Caco-2 (cell line): Measurements from ENCODE around the gene ZBTB16. TPM values are rescaled to one million over a fixed set of nuclear protein-coding genes. Genes with fewer than 3 reads are reported as not detected.

Source experiments
- BruUV-seq: library from RNA; stranded (reverse); fragments of 400-500 nt; replicated peaks from 2 replicates; lab custom pipeline; 2021; lab: Mats Ljungman, UMichigan
- CTCF ChIA-PET: fragments of 300-600 bp; sonication (Branson Sonifier 250); formaldehyde crosslinking; loops from one replicate; lab custom pipeline; 2022; ENCODE audit warnings: antibody characterized with exemption; lab: Charles Lee
- POLR2A ChIA-PET: fragments of 300-600 bp; sonication (Branson Sonifier 250); formaldehyde crosslinking; loops from one replicate; lab custom pipeline; 2022; ENCODE audit warnings: antibody characterized with exemption; lab: Charles Lee
- DNase-seq, 2 experiments: peaks; one replicate each; pipeline versions ENCODE4 v3.0.0 to v3.0.0-alpha.2; 2020 to 2022
- H3K27me3 ChIP-seq: replicated peaks from 2 replicates; pipeline ENCODE4 v1.6.0; 2011; ENCODE audit warnings: low read length; ENCODE audit not compliant: control insufficient read depth, insufficient read depth
- H3K36me3 ChIP-seq: 2 replicates; pipeline ENCODE4 v1.5.1; 2011; ENCODE audit warnings: low read length; ENCODE audit not compliant: control insufficient read depth, insufficient read depth
- H3K4me1 ChIP-seq: fragments of 250-450 bp; sonication (Bioruptor Pico); 2 replicates; pipeline ENCODE4 v1.5.1; 2020; ENCODE audit warnings: mild to moderate bottlenecking
- H3K4me3 ChIP-seq: 2 replicates; pipeline ENCODE4 v1.5.1; 2011; ENCODE audit warnings: low read depth, mild to moderate bottlenecking, control low read depth, low read length
- H3K9me3 ChIP-seq: fragments of 250-450 bp; sonication (Bioruptor Pico); 2 replicates; pipeline ENCODE4 v1.5.1; 2020; ENCODE audit warnings: mild to moderate bottlenecking, moderate library complexity
- H3K27ac Mint-ChIP-seq: one replicate; pipeline ENCODE4 v1.8.0; 2022; ENCODE audit warnings: mixed read lengths; ENCODE audit not compliant: unreplicated experiment
- H3K27me3 Mint-ChIP-seq: one replicate; pipeline ENCODE4 v1.8.0; 2022; ENCODE audit warnings: mixed read lengths; ENCODE audit not compliant: insufficient read depth, unreplicated experiment
- H3K36me3 Mint-ChIP-seq: one replicate; pipeline ENCODE4 v1.8.0; 2022; ENCODE audit warnings: mild to moderate bottlenecking, mixed read lengths; ENCODE audit not compliant: insufficient read depth, unreplicated experiment
- H3K4me1 Mint-ChIP-seq: one replicate; pipeline ENCODE4 v1.8.0; 2022; ENCODE audit warnings: low read depth, mixed read lengths; ENCODE audit not compliant: unreplicated experiment
- H3K4me3 Mint-ChIP-seq: one replicate; pipeline ENCODE4 v1.8.0; 2022; ENCODE audit warnings: mild to moderate bottlenecking, moderate library complexity, mixed read lengths; ENCODE audit not compliant: unreplicated experiment
- H3K9me3 Mint-ChIP-seq: one replicate; pipeline ENCODE4 v1.8.0; 2022; ENCODE audit warnings: mixed read lengths; ENCODE audit not compliant: unreplicated experiment
- intact Hi-C: fragments of 100-400 bp; cut with micrococcal nuclease; formaldehyde crosslinking; loops from one replicate; pipeline ENCODE4 v1.10.0; 2022; ENCODE audit not compliant: unreplicated experiment
- total RNA-seq: library from RNA; stranded (reverse); gene quantifications from 2 replicates; pipeline ENCODE4 v1.2.3, GENCODE V29; 2022
- TF ChIP-seq, protein P1 (sequence below), 2 experiments: fragments of 200-600 bp in 1 of 2; IDR thresholded peaks; 1 replicate in 1 of 2; 2 replicates in 1 of 2; pipeline versions ENCODE4 v1.5.1 to v1.8.0; 2011 to 2022; ENCODE audit warnings: antibody characterized with exemption in 1 of 2, control low read depth in 1 of 2, inconsistent platforms in 1 of 2, low read depth in 1 of 2, low read length in 1 of 2, mild to moderate bottlenecking in 1 of 2, moderate library complexity in 1 of 2; ENCODE audit not compliant: insufficient read depth in 1 of 2, severe bottlenecking in 1 of 2, unreplicated experiment in 1 of 2

ZBTB16 gene
- total RNA-seq, 1 experiment from 2014 or later: 12.7 TPM

DNA sequence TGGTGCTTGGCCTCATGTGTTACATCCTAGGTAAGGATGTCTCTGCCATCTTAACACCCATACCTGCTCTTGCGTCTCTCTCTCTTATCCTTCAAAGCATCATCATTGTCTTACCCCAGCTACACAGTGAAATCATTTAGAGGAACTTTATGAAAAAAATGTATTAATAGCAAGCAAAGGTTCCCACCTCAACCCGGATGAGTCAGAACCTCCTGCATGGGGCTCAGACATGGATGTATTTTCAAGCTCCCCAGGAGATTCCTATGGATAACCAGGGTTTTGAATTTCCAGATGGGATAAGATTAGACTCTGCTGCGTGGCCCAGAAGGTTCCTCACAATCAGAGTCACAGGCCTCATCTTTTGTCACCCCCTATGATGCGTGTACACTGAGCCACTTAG lies 147.6 kb downstream of the ZBTB16 start:
- Histone ChIP-seq H3K36me3 (no peaks in the 10 kb centered on the region; the same call in 1 of the 2 replicates), H3K27me3 (no peaks in the 10 kb centered on the region), H3K4me1 (peaks cover 39% of the 10 kb centered on the region), H3K9me3 (no peaks in the 10 kb centered on the region), H3K4me3 (no peak overlapping the region)
- intact Hi-C loops: no loop called here
- ChIA-PET CTCF (no interaction called here), POLR2A (no interaction called here)
- H3K36me3 Mint-ChIP-seq: peaks cover 12% of the 10 kb centered on the region
- H3K4me1 Mint-ChIP-seq: peaks cover 34% of the 10 kb centered on the region
- H3K9me3 Mint-ChIP-seq: no peaks in the 10 kb centered on the region
- BruUV-seq: no TSS peak
- TF ChIP-seq, protein P1, sequence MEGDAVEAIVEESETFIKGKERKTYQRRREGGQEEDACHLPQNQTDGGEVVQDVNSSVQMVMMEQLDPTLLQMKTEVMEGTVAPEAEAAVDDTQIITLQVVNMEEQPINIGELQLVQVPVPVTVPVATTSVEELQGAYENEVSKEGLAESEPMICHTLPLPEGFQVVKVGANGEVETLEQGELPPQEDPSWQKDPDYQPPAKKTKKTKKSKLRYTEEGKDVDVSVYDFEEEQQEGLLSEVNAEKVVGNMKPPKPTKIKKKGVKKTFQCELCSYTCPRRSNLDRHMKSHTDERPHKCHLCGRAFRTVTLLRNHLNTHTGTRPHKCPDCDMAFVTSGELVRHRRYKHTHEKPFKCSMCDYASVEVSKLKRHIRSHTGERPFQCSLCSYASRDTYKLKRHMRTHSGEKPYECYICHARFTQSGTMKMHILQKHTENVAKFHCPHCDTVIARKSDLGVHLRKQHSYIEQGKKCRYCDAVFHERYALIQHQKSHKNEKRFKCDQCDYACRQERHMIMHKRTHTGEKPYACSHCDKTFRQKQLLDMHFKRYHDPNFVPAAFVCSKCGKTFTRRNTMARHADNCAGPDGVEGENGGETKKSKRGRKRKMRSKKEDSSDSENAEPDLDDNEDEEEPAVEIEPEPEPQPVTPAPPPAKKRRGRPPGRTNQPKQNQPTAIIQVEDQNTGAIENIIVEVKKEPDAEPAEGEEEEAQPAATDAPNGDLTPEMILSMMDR (IDR thresholded peaks at IDR 0.05; ENCODE audit: insufficient read depth in 1 of 2, low read depth in 1 of 2, low read length in 1 of 2, severe bottlenecking in 1 of 2, unreplicated experiment in 1 of 2): no peak
- H3K4me3 Mint-ChIP-seq: no peak overlapping the region
- no peaks in the 10 kb centered on the region for H3K27me3 Mint-ChIP-seq
- H3K27ac Mint-ChIP-seq: no peak overlapping the region
- DNase-seq: no peak

DNA sequence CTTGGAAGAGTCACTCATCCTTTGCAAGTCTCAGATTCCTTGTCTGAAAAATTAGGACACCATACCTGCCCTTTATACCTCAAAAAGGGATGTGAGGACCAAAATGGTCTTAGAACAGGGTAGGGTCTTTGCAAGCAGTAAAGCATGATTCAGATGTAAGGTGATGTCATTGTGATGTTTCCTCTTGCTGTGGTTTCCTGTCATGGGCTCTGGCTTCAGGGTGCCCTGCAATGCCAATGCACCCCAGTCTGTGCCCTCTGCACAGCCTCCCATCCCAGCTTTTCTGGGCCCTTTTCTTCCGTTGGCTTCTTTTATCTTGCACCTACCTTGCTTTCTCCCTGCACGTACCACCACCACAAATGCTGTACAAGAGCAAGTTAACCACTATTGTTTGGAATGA lies 148.9 kb downstream of the ZBTB16 start:
- Mint-ChIP-seq H3K36me3 (peaks cover 12% of the 10 kb centered on the region), H3K27me3 (no peaks in the 10 kb centered on the region), H3K4me3 (no peak overlapping the region), H3K27ac (peak overlapping the region; percentile 71), H3K4me1 (peaks cover 34% of the 10 kb centered on the region), H3K9me3 (no peaks in the 10 kb centered on the region)
- intact Hi-C loops: no loop called here
- TF ChIP-seq, protein P1 (IDR thresholded peaks at IDR 0.05; ENCODE audit: insufficient read depth in 1 of 2, low read depth in 1 of 2, low read length in 1 of 2, severe bottlenecking in 1 of 2, unreplicated experiment in 1 of 2): no peak
- Histone ChIP-seq H3K4me3 (no peak overlapping the region), H3K9me3 (no peaks in the 10 kb centered on the region), H3K4me1 (peaks cover 52% of the 10 kb centered on the region), H3K27me3 (no peaks in the 10 kb centered on the region), H3K36me3 (no peaks in the 10 kb centered on the region; the same call in 1 of the 2 replicates)
- POLR2A ChIA-PET: no interaction called here
- CTCF ChIA-PET: no interaction called here
- DNase-seq: no peak
- no TSS peak for BruUV-seq

DNA sequence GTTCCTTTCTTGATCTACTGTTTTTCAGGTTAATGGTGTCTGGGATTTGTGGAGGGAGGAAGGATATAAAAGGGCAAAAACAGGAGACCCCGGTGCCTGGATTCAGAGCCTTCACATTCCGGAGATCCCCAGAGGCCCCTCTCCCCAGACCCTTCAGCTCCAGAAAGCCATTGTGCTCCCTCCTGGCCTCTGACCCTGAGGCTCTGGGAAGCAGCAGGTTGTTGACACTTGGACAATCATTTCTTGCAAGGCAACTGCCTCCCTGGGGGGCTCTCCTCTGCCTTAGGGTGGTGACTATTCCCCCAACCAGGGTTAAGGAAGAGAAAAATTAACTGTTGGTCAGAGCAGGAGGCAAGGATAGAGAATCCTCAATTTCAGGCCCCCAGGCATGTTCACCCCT lies 149.8 kb downstream of the ZBTB16 start:
- Mint-ChIP-seq H3K4me1 (peaks cover 34% of the 10 kb centered on the region), H3K36me3 (peaks cover 12% of the 10 kb centered on the region), H3K27me3 (no peaks in the 10 kb centered on the region), H3K4me3 (peak overlapping the region; percentile 68), H3K27ac (peak overlapping the region; percentile 71), H3K9me3 (no peaks in the 10 kb centered on the region)
- TSS peak; percentile 39 for BruUV-seq
- Histone ChIP-seq H3K4me3 (no peak overlapping the region), H3K27me3 (no peaks in the 10 kb centered on the region), H3K36me3 (no peaks in the 10 kb centered on the region; the same call in 1 of the 2 replicates), H3K9me3 (no peaks in the 10 kb centered on the region), H3K4me1 (peaks cover 53% of the 10 kb centered on the region)
- CTCF ChIA-PET: interaction anchor here (1.1 to 1.9 kb wide), 9 partner anchors 11 to 182 kb away, joined by 3 to 8 read pairs (median 5); partner anchors contain the start of gene ZBTB16
- TF ChIP-seq, protein P1 (IDR thresholded peaks at IDR 0.05; ENCODE audit: insufficient read depth in 1 of 2, low read depth in 1 of 2, low read length in 1 of 2, severe bottlenecking in 1 of 2, unreplicated experiment in 1 of 2): no peak
- intact Hi-C loops: no loop called here
- peak in 1 of 2 experiments; percentile 29 for DNase-seq
- POLR2A ChIA-PET: interaction anchor here (1.0 kb wide), 1 partner anchor 131 kb away, joined by 5 read pairs; no protein-coding TSS in a partner anchor
